GM12878 (cell line): ENCODE measurements around the gene COG4. TPM values are rescaled to one million over a fixed set of nuclear protein-coding genes. Genes with fewer than 3 reads are reported as not detected.

Experiments used
- ATAC-seq: fragments of 200-7000 bp; cut with Tn5 transposase; 3 replicates; pipeline ENCODE4 v1.9.1; 2020; ENCODE audit warnings: mild to moderate bottlenecking, moderate library complexity
- BruUV-seq: library from RNA; stranded (reverse); fragments of 400-500 nt; replicated peaks from 2 replicates; lab custom pipeline; 2021; lab: Mats Ljungman, UMichigan
- CTCF ChIA-PET: fragments of 300-600 bp; sonication (Branson Sonifier 250); formaldehyde crosslinking; extraction: SDS; loops from one replicate; lab custom pipeline; 2021; ENCODE audit warnings: inconsistent platforms; lab: Yijun Ruan, JAX
- POLR2A ChIA-PET: fragments of 350-600 bp; formaldehyde crosslinking; extraction: SDS; loops from one replicate; lab custom pipeline; 2021; ENCODE audit warnings: inconsistent platforms; lab: Charles Lee
- RAD21 ChIA-PET: fragments of 300-600 bp; sonication (Branson Sonifier 250); formaldehyde crosslinking; loops from one replicate; lab custom pipeline; 2023; ENCODE audit warnings: antibody characterized with exemption; ENCODE audit not compliant: unreplicated experiment; lab: Charles Lee
- SMC1A ChIA-PET: fragments of 300-600 bp; sonication (Branson Sonifier 250); formaldehyde crosslinking; loops from one replicate; lab custom pipeline; 2023; ENCODE audit not compliant: unreplicated experiment, uncharacterized antibody; lab: Charles Lee
- DNase-seq: peaks from one replicate; pipeline ENCODE4 v3.0.0-alpha.2; 2011; ENCODE audit warnings: low read depth, low spot score
- FAIRE-seq: peaks from 3 replicates; lab custom pipeline; 2011; peaks lifted over from hg19 to GRCh38; lab: Jason Lieb, UNC
- H2AFZ ChIP-seq: 2 replicates; pipeline ENCODE4 v1.6.0; 2011; ENCODE audit warnings: low read depth, low read length, control low read depth; ENCODE audit not compliant: control insufficient read depth
- H3K27ac ChIP-seq: 2 replicates; pipeline ENCODE4 v1.5.1; 2011; ENCODE audit warnings: control low read depth; ENCODE audit not compliant: control insufficient read depth, insufficient read depth
- H3K27me3 ChIP-seq, 2 experiments: replicated peaks in 1 of 2; 2 replicates each; pipeline versions ENCODE4 v1.6.0 to v1.6.1; 2011; ENCODE audit warnings: low read length in 1 of 2; ENCODE audit not compliant: control insufficient read depth in 2 of 2, insufficient read depth in 2 of 2
- H3K36me3 ChIP-seq, 2 experiments: 2 replicates each; pipeline ENCODE4 v1.5.1; 2011; ENCODE audit warnings: low read length in 1 of 2; ENCODE audit not compliant: control insufficient read depth in 2 of 2, insufficient read depth in 2 of 2
- H3K4me1 ChIP-seq: 2 replicates; pipeline ENCODE4 v1.6.1; 2011; ENCODE audit warnings: mild to moderate bottlenecking, low read length, moderate library complexity, mixed read lengths; ENCODE audit not compliant: control insufficient read depth, insufficient read depth
- H3K4me2 ChIP-seq: 2 replicates; pipeline ENCODE4 v1.6.0; 2011; ENCODE audit warnings: control low read depth; ENCODE audit not compliant: control insufficient read depth, insufficient read depth
- H3K4me3 ChIP-seq: fragments of 200-600 bp; sonication (generic); 2 replicates; pipeline ENCODE4 v1.5.1; 2016
- H3K79me2 ChIP-seq: 2 replicates; pipeline ENCODE4 v1.6.0; 2011; ENCODE audit warnings: low read length; ENCODE audit not compliant: control insufficient read depth, insufficient read depth
- H3K9ac ChIP-seq: 2 replicates; pipeline ENCODE4 v1.8.0; 2011; ENCODE audit warnings: low read length, control low read depth, mixed read lengths; ENCODE audit not compliant: control insufficient read depth, insufficient read depth
- H3K9me3 ChIP-seq: replicated peaks from 3 replicates; pipeline ENCODE4 v1.5.1; 2011; ENCODE audit warnings: mild to moderate bottlenecking, low read length; ENCODE audit not compliant: control insufficient read depth, insufficient read depth
- H4K20me1 ChIP-seq: 2 replicates; pipeline ENCODE4 v1.6.0; 2011; ENCODE audit not compliant: control insufficient read depth, insufficient read depth
- BRCA1 ChIP-seq: IDR thresholded peaks from 2 replicates; pipeline ENCODE4 v1.6.1; 2011; ENCODE audit warnings: low read depth, low read length, improper control_type of control experiment
- CUX1 ChIP-seq: IDR thresholded peaks from 2 replicates; pipeline ENCODE4 v1.6.1; 2012; ENCODE audit warnings: improper control_type of control experiment, low read depth, low read length; ENCODE audit not compliant: insufficient replicate concordance
- GATAD2B ChIP-seq: fragments of 450-650 bp; conservative IDR thresholded peaks from 2 replicates; pipeline ENCODE4 v1.6.1; 2017; ENCODE audit warnings: low read depth, mild to moderate bottlenecking, moderate library complexity
- KDM1A ChIP-seq: fragments of 200-600 bp; sonication (generic); IDR thresholded peaks from 2 replicates; pipeline ENCODE4 v1.6.1; 2016; ENCODE audit warnings: borderline replicate concordance
- NFYA ChIP-seq: IDR thresholded peaks from 2 replicates; pipeline ENCODE4 v1.6.1; 2011; ENCODE audit warnings: low read depth, mild to moderate bottlenecking, low read length, improper control_type of control experiment, borderline replicate concordance
- RCOR1 ChIP-seq: conservative IDR thresholded peaks from 2 replicates; pipeline ENCODE4 v1.6.1; 2012; ENCODE audit warnings: low read depth, low read length, improper control_type of control experiment
- SREBF2 ChIP-seq: IDR thresholded peaks from 2 replicates; pipeline ENCODE4 v1.6.1; 2012; ENCODE audit warnings: mild to moderate bottlenecking, low read length
- TCF12 ChIP-seq: IDR thresholded peaks from 2 replicates; pipeline ENCODE4 v1.6.1; 2011; ENCODE audit warnings: low read depth, mild to moderate bottlenecking, low read length
- WRNIP1 ChIP-seq: IDR thresholded peaks from 2 replicates; pipeline ENCODE4 v1.6.1; 2011; ENCODE audit warnings: low read depth, low read length, improper control_type of control experiment, borderline replicate concordance
- ZZZ3 ChIP-seq: IDR thresholded peaks from 2 replicates; pipeline ENCODE4 v1.6.1; 2011; ENCODE audit warnings: low read depth; ENCODE audit not compliant: control insufficient read depth, insufficient read length
- WGBS: methylation state at CpG from one replicate; pipeline ENCODE4 v1.1.6; 2016; ENCODE audit warnings: low lambda C conversion rate; ENCODE audit not compliant: insufficient replicate concordance, insufficient coverage; ENCODE audit errors: missing lambda C conversion rate; 5-methylcytosine and 5-hydroxymethylcytosine counted together
- in situ Hi-C: fragments of 300-500 bp; cut with MboI; formaldehyde crosslinking; loops from 9 replicates; pipeline ENCODE4 v1.14.3; 2018; ENCODE audit warnings: mixed read lengths
- intact Hi-C: fragments of 100-400 bp; cut with micrococcal nuclease; formaldehyde crosslinking; loops from one replicate; pipeline ENCODE4 v1.14.2; 2022; ENCODE audit not compliant: unreplicated experiment
- polyA plus RNA-seq, 11 experiments: library from polyadenylated mRNA; depleted of rRNA in 4 of 11; unstranded in 6 of 11; stranded (reverse) in 5 of 11; fragments of >200 nt; fragmentation: Nextera tagmentation in 4 of 11; fragmentation: Illumina TruSeq in 1 of 11; extraction: Ambion mirVana in 4 of 11; extraction: Trizol in 1 of 11; gene quantifications; 1 replicate in 1 of 11; 2 replicates in 10 of 11; pipeline versions ENCODE4 v1.2.1 to v1.2.3, GENCODE V29; 2011 to 2016; ENCODE audit warnings: inconsistent platforms in 2 of 11, missing spikeins in 2 of 11, low read depth in 1 of 11
- total RNA-seq, 4 experiments: library from RNA; depleted of rRNA in 3 of 4; stranded (reverse); fragments of >200 nt in 3 of 4; fragmentation: Illumina TruSeq in 1 of 4; extraction: Trizol in 1 of 4; gene quantifications; 2 replicates each; pipeline versions ENCODE4 v1.2.1 to v1.2.3, GENCODE V29; 2013 to 2021
- TF ChIP-seq, protein P1 (sequence below): fragments of 450-650 bp; IDR thresholded peaks from 2 replicates; pipeline ENCODE4 v1.6.1; 2016; ENCODE audit warnings: mild to moderate bottlenecking, moderate library complexity, borderline replicate concordance
- TF ChIP-seq, protein P2 (sequence below): fragments of 450-650 bp; IDR thresholded peaks from 2 replicates; pipeline ENCODE4 v1.6.1; 2016; ENCODE audit warnings: mild to moderate bottlenecking

COG4 gene
- total and polyA plus RNA-seq, 10 of the 15 experiments (the other 5 are each of a cell fraction or from before 2014, with no cell fraction given), result 7.0 to 57.7 (median 33.0) TPM

- FAIRE-seq (peak; percentile 61), DNase-seq (peak; percentile 59), ATAC-seq (peak; percentile 89)
- Histone ChIP-seq H3K9ac (no peak overlapping the region), H3K27me3 (no peaks in the 10 kb centered on the region), H3K4me3 (no peak overlapping the region), H3K27ac (peak overlapping the region; percentile 46), H4K20me1 (no peaks in the 10 kb centered on the region), H3K4me2 (no peak overlapping the region), H3K9me3 (no peaks in the 10 kb centered on the region), H2AFZ (no peak overlapping the region), H3K4me1 (peaks cover 9% of the 10 kb centered on the region), H3K79me2 (no peaks in the 10 kb centered on the region), H3K36me3 (peaks cover 25 to 26% of the 10 kb centered on the region in 2 experiments)
- intact Hi-C loops (no loop called here), in situ Hi-C loops (no loop called here)
- ChIA-PET POLR2A (interaction anchor here (0.6 to 2.2 kb wide), 6 partner anchors 30 to 103 kb away, joined by 3 to 8 read pairs (median 4); partner anchors contain the start of gene ST3GAL2), SMC1A (interaction anchor here (0.7 to 2.4 kb wide), 18 partner anchors 9 to 102 kb away, joined by 3 to 22 read pairs (median 4); partner anchors contain the start of genes COG4 and ST3GAL2), CTCF (interaction anchor here (0.6 to 1.8 kb wide), 18 partner anchors 11 to 128 kb away, joined by 3 to 8 read pairs (median 4); partner anchors contain the start of genes COG4, FCSK and SF3B3), RAD21 (interaction anchor here (0.8 to 1.8 kb wide), 11 partner anchors 28 to 114 kb away, joined by 3 to 8 read pairs (median 4); partner anchors contain the start of genes FCSK and ST3GAL2)
- WGBS, result 2% methylated on average over 5 of the region's 5 CpGs
- BruUV-seq, result no TSS peak
- TF ChIP-seq NFYA (no peak), KDM1A (no peak), BRCA1 (no peak), ZZZ3 (no peak), RCOR1 (no peak), GATAD2B (peak; percentile 46; the same call in 1 of the 2 replicates), WRNIP1 (no peak), CUX1 (no peak), SREBF2 (no peak), TCF12 (peak; percentile 55; the same call in 1 of the 2 replicates)
- TF ChIP-seq, protein P1, sequence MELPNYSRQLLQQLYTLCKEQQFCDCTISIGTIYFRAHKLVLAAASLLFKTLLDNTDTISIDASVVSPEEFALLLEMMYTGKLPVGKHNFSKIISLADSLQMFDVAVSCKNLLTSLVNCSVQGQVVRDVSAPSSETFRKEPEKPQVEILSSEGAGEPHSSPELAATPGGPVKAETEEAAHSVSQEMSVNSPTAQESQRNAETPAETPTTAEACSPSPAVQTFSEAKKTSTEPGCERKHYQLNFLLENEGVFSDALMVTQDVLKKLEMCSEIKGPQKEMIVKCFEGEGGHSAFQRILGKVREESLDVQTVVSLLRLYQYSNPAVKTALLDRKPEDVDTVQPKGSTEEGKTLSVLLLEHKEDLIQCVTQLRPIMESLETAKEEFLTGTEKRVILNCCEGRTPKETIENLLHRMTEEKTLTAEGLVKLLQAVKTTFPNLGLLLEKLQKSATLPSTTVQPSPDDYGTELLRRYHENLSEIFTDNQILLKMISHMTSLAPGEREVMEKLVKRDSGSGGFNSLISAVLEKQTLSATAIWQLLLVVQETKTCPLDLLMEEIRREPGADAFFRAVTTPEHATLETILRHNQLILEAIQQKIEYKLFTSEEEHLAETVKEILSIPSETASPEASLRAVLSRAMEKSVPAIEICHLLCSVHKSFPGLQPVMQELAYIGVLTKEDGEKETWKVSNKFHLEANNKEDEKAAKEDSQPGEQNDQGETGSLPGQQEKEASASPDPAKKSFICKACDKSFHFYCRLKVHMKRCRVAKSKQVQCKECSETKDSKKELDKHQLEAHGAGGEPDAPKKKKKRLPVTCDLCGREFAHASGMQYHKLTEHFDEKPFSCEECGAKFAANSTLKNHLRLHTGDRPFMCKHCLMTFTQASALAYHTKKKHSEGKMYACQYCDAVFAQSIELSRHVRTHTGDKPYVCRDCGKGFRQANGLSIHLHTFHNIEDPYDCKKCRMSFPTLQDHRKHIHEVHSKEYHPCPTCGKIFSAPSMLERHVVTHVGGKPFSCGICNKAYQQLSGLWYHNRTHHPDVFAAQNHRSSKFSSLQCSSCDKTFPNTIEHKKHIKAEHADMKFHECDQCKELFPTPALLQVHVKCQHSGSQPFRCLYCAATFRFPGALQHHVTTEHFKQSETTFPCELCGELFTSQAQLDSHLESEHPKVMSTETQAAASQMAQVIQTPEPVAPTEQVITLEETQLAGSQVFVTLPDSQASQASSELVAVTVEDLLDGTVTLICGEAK, result no peak
- TF ChIP-seq, protein P2, sequence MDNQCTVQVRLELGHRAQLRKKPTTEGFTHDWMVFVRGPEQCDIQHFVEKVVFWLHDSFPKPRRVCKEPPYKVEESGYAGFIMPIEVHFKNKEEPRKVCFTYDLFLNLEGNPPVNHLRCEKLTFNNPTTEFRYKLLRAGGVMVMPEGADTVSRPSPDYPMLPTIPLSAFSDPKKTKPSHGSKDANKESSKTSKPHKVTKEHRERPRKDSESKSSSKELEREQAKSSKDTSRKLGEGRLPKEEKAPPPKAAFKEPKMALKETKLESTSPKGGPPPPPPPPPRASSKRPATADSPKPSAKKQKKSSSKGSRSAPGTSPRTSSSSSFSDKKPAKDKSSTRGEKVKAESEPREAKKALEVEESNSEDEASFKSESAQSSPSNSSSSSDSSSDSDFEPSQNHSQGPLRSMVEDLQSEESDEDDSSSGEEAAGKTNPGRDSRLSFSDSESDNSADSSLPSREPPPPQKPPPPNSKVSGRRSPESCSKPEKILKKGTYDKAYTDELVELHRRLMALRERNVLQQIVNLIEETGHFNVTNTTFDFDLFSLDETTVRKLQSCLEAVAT, result 0 out of 2 replicates have a peak, but pooled peaks have one; percentile 24
These were observed 39.9 kb downstream of the COG4 start for GRCh38 chr16:70483426-70483825.
